ENCODE measurements around the gene DDIT4.

The DDIT4 gene

GRCh38 chr10:72318418-72319262 is 44.9 kb downstream of the DDIT4 start:
- no peak for TF ChIP-seq CTCF (IDR thresholded peaks at IDR 0.05; ENCODE audit: low read depth, low read length)
- H3K4me3 ChIP-seq (ENCODE audit: low read depth, low read length): peak overlapping the region; percentile 40

- no peak for TF ChIP-seq CTCF (IDR thresholded peaks at IDR 0.05; ENCODE audit: low read depth, low read length)
- peak overlapping the region; percentile 40 for H3K4me3 ChIP-seq (ENCODE audit: low read depth, low read length)
Measured at GRCh38 chr10:72319416-72320254, 45.9 kb downstream of the DDIT4 start.

- TF ChIP-seq CTCF (IDR thresholded peaks at IDR 0.05; ENCODE audit: low read depth, low read length): no peak
- no peak overlapping the region for H3K4me3 ChIP-seq (ENCODE audit: low read depth, low read length)
Measured at GRCh38 chr10:72320676-72321247, 47.0 kb downstream of the DDIT4 start.

GRCh38 chr10:72321248-72322029 is 47.7 kb downstream of the DDIT4 start:
- H3K4me3 ChIP-seq (ENCODE audit: low read depth, low read length): no peak overlapping the region
- TF ChIP-seq CTCF (IDR thresholded peaks at IDR 0.05; ENCODE audit: low read depth, low read length): no peak

GRCh38 chr10:72322030-72322279 is 48.2 kb downstream of the DDIT4 start:
- H3K4me3 ChIP-seq (ENCODE audit: low read depth, low read length): no peak overlapping the region
- TF ChIP-seq CTCF (IDR thresholded peaks at IDR 0.05; ENCODE audit: low read depth, low read length): no peak

GRCh38 chr10:72322280-72323058 is 48.7 kb downstream of the DDIT4 start:
- no peak for TF ChIP-seq CTCF (IDR thresholded peaks at IDR 0.05; ENCODE audit: low read depth, low read length)
- H3K4me3 ChIP-seq (ENCODE audit: low read depth, low read length): no peak overlapping the region
